GM12864 (cell line): ENCODE data around the gene STARD5.

Experiments used
- DNase-seq: peaks from one replicate; pipeline ENCODE4 v3.0.0-alpha.2; 2011; ENCODE audit warnings: low read depth
- H3K4me3 ChIP-seq: 2 replicates; pipeline ENCODE4 v1.5.1; 2011; ENCODE audit warnings: mild to moderate bottlenecking, low read depth, low read length, control low read depth
- TF ChIP-seq, protein P1 (sequence below): IDR thresholded peaks from 2 replicates; pipeline ENCODE4 v1.5.1; 2011; ENCODE audit warnings: low read depth, mild to moderate bottlenecking, moderate library complexity, low read length, control low read depth, inconsistent platforms; ENCODE audit errors: missing control alignments

Gene STARD5

DNA sequence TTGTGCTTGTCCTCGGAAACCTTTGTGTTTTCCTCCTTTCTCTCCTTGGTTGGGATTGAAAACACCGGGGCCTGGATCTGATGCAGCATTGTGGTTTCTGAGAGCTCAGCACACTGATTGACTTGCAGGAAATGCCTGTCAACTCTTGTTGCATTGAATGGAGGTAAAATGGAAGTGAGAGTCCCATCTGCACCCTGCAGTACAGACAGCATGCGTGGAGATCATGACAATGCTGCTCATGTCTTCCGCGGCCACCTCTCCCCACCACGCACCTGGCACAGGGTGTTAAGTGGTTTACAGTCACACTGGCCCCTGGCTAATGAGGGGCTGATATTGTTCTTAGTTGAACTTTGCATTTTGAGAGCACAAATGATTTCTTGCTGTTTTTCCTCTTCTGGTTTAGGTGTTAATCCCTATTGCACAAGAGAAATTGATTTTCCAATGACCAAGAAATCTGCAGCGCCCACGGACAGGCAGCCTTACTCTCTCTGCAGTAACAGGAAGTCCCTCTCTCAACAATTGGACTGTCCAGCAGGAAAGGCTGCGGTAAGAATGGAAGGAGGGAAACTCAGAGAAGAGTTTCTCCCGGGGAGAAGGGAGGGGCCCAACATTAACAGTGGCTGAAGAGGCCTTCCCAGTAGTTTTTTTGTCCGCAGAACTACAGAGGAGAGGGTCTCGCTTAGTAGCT is 58.5 kb downstream of the STARD5 start:
- DNase-seq, result peak; percentile 34
- TF ChIP-seq, protein P1, sequence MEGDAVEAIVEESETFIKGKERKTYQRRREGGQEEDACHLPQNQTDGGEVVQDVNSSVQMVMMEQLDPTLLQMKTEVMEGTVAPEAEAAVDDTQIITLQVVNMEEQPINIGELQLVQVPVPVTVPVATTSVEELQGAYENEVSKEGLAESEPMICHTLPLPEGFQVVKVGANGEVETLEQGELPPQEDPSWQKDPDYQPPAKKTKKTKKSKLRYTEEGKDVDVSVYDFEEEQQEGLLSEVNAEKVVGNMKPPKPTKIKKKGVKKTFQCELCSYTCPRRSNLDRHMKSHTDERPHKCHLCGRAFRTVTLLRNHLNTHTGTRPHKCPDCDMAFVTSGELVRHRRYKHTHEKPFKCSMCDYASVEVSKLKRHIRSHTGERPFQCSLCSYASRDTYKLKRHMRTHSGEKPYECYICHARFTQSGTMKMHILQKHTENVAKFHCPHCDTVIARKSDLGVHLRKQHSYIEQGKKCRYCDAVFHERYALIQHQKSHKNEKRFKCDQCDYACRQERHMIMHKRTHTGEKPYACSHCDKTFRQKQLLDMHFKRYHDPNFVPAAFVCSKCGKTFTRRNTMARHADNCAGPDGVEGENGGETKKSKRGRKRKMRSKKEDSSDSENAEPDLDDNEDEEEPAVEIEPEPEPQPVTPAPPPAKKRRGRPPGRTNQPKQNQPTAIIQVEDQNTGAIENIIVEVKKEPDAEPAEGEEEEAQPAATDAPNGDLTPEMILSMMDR, result no peak
- H3K4me3 ChIP-seq, result no peak overlapping the region; the same call in 1 of the 2 replicates

DNA sequence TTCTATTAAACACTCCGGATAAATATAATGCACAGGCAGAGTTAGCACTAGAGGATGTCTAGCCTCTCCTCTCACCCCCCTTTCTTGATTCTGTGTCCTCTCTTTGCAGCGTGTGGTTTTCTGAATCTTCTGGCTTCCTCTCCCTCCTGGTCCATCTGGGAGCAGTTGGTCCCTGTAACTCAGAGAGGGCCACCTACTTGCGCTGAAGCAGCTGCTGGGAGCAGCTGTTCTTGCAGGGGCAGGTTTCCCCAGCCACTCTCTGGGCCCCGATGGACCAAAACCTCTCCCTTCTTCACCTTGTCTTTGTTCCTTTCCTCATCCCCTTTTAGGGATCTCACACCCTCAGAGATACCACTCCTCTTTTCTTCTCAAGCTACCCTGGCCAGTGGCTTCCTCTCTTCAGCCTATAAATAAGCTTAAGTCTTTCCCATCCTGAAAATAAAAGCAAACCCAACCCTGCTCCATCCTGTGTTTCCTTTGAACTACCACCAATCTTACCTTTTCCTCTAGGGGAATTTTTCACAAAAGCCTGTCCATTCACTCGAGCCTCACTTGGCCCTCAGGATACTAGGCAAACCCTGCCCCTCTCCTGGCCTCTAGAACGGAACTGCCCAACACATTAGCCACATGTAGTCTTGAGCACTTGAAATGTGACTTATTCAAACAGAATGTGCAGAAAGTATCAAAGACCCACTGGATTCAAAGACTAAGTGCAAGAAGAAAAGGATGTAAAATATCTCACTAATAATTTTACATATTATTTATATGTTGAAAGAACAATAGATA is 59.7 kb downstream of the STARD5 start:
- H3K4me3 ChIP-seq, result no peak overlapping the region
- TF ChIP-seq, protein P1, result no peak
- no peak for DNase-seq

DNA sequence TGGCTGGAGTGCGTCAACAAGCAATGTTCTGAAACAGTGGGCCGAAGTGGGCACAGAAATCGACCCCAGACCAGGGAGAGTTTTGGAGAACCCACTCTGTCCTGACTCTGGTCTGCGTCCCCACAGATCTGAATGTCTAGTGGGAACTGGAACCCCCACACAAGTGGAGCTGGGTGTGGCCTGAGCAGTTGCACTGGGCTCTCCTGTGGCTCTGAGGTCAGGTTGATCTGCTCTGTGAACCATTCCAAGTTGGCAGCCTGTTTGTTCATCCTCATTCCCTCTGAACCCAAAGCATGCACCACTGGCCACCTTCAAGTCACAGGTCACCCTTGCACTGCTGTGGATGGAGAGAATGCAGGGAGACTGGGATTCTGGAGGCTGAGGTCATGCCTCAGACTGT is 60.5 kb downstream of the STARD5 start:
- TF ChIP-seq, protein P1, result no peak
- DNase-seq, result no peak

DNA sequence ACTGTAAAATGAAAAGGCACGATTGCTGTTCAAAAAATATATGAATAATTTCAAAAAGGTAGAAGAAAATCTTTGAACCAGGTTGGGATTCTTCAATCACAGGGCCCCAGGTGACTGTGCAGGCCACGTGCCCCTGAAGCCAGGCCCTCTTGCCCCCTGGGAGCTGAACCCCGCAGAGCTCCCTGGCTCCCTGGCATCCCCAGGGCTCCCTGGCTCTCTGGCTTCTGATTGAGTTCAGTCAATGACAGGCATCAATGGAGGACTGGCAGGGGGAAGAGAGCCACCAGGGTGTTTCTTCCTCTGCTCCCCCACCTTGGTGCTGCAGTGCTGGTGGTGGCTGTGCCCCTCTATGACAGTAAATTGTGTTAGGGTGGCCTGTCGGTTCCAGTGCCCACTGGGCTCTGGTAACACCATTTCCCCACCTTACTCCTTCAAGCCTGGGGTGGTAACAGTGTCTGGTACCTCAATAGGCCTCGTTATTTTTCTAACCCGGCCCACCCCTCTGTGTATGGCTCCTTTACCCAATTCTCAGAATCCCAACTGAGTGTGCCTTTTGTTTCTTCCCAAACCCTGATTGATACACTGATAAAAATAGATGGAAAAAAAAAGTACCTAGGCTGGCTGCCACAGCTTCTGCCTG is 62.6 kb downstream of the STARD5 start:
- TF ChIP-seq, protein P1, result no peak
- no peak overlapping the region for H3K4me3 ChIP-seq
- DNase-seq, result no peak

More for the DNA sequence above, 60.5 kb downstream of the STARD5 start:
- no peak overlapping the region for H3K4me3 ChIP-seq

DNA sequence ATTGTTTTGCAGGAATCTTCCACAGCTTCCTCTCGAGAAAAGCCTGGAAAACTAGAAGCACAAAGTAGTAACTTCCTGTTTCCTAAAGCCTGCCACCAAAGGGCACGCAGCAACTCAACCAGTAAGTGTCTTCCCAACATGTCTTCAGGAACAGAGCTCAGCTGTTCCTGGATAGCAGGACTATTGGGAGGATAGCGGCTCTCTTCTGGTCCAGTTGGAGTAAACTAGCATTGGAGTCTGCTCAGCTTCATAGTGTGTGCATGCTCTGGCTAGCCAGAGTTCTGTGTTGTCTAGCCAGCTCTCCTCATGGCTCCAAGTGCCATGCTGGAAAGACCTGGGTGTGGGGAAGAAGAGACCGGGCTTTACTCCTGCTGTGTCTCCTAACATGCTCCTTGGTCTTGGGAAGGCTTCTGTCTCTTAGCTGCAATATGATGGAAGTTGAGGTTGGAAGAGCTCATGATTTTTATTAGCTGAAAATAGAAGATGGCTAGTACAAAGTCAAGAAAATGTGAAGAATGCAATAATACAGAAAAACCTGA is 64.1 kb downstream of the STARD5 start:
- DNase-seq, result no peak
- H3K4me3 ChIP-seq, result no peak overlapping the region
- TF ChIP-seq, protein P1, result no peak
